ENCODE measurements around the gene MAP4K2. TPM values are rescaled to one million over a fixed set of nuclear protein-coding genes. Genes with fewer than 3 reads are reported as not detected.
A peak's percentile ranks its signal among the peaks of the same experiment; 100 is the strongest.

The MAP4K2 gene
- polyA plus RNA-seq, 1 of the 3 experiments (the other 2 are of a cell fraction), result 20.0 TPM

- no peaks in the 10 kb centered on the region for H4K20me1 ChIP-seq (ENCODE audit: insufficient read depth)
- H2AFZ ChIP-seq (ENCODE audit: low read depth), result no peak overlapping the region
- ChIA-PET POLR2A (interaction anchor here (0.6 kb wide), 1 partner anchor 10 kb away, joined by 3 read pairs; the partner anchor contains the start of gene SF1), CTCF (interaction anchor here (0.5 to 3.4 kb wide), 14 partner anchors 9 to 342 kb away, joined by 3 to 20 read pairs (median 4); partner anchors contain the start of genes MAP4K2 and TM7SF2)
- no peak for TF ChIP-seq MAX (IDR thresholded peaks at IDR 0.05; ENCODE audit: low read depth)
- no peak overlapping the region for H3K27ac ChIP-seq (ENCODE audit: low read depth in 2 of 2, low read length in 1 of 2)
- WGBS (ENCODE audit: low lambda C conversion rate), result 78% methylated on average over 5 of the region's 9 CpGs
- no peaks in the 10 kb centered on the region for H3K9me3 ChIP-seq
- H3K4me1 ChIP-seq (ENCODE audit: control insufficient read depth in 1 of 2, insufficient read depth in 2 of 2, low read depth in 1 of 2, low read length in 1 of 2), result no peaks in the 10 kb centered on the region
- no peak overlapping the region for H3K9ac ChIP-seq
- no peaks in the 10 kb centered on the region for H3K9me2 ChIP-seq
- no peak overlapping the region for H3K4me3 ChIP-seq (ENCODE audit: low read depth in 2 of 2, low read length in 1 of 2)
- no peak for DNase-seq
- H3K27me3 ChIP-seq (ENCODE audit: insufficient read depth), result no peaks in the 10 kb centered on the region
- peaks cover 0 to 9% of the 10 kb centered on the region in 2 experiments for H3K36me3 ChIP-seq (replicated peaks in 1 of 2; ENCODE audit: control insufficient read depth in 1 of 2, insufficient read depth in 2 of 2, low read length in 1 of 2)
- no peak overlapping the region for H3K4me2 ChIP-seq
- peaks cover 19% of the 10 kb centered on the region for H3F3A ChIP-seq (replicated peaks; ENCODE audit: insufficient read depth)
- no peaks in the 10 kb centered on the region for H3K79me2 ChIP-seq (ENCODE audit: insufficient read depth)
Observed at GRCh38 chr11:64788321-64789215, 14.4 kb downstream of the MAP4K2 start.

GRCh38 chr11:64787526-64788320 lies 15.3 kb downstream of the MAP4K2 start:
- POLR2A ChIA-PET, result interaction anchor here (0.6 kb wide), 1 partner anchor 9 kb away, joined by 3 read pairs; the partner anchor contains the start of gene SF1

More at GRCh38 chr11:64787526-64788320, 15.3 kb downstream of the MAP4K2 start:
- H3K4me3 ChIP-seq (ENCODE audit: low read depth in 2 of 2, low read length in 1 of 2), result no peak overlapping the region; a peak in 1 of 4 replicates
- CTCF ChIA-PET, result interaction anchor here (0.5 to 3.4 kb wide), 13 partner anchors 9 to 341 kb away, joined by 3 to 20 read pairs (median 4); partner anchors contain the start of genes CDC42BPG and MAP4K2
- no peak overlapping the region for H3K9ac ChIP-seq
- H3K79me2 ChIP-seq (ENCODE audit: insufficient read depth), result no peaks in the 10 kb centered on the region
- no peak overlapping the region; a peak in 1 of 4 replicates for H3K27ac ChIP-seq (ENCODE audit: low read depth in 2 of 2, low read length in 1 of 2)
- peaks cover 19% of the 10 kb centered on the region for H3F3A ChIP-seq (replicated peaks; ENCODE audit: insufficient read depth)
- H3K9me2 ChIP-seq, result no peaks in the 10 kb centered on the region
- 65% methylated on average over 15 of the region's 15 CpGs for WGBS (ENCODE audit: low lambda C conversion rate)
- no peaks in the 10 kb centered on the region for H3K27me3 ChIP-seq (ENCODE audit: insufficient read depth)
- H2AFZ ChIP-seq (ENCODE audit: low read depth), result no peak overlapping the region
- TF ChIP-seq ZBTB33 (IDR thresholded peaks at IDR 0.05; ENCODE audit: borderline replicate concordance, low read depth) (no peak), USF2 (IDR thresholded peaks at IDR 0.05; ENCODE audit: borderline replicate concordance, low read depth, low read length) (no peak), SMC3 (IDR thresholded peaks at IDR 0.05; ENCODE audit: low read depth, low read length) (peak; percentile 27; the same call in 1 of the 2 replicates), REST (IDR thresholded peaks at IDR 0.05; ENCODE audit: low read depth, low read length) (no peak), RXRA (IDR thresholded peaks at IDR 0.05; ENCODE audit: borderline replicate concordance, low read depth) (no peak), RAD21 (IDR thresholded peaks at IDR 0.05; ENCODE audit: low read length) (peak; percentile 57), IRF3 (IDR thresholded peaks at IDR 0.05; ENCODE audit: low read depth, low read length) (no peak), CTCF (IDR thresholded peaks at IDR 0.05) (peak; percentile 80)
- H4K20me1 ChIP-seq (ENCODE audit: insufficient read depth), result no peaks in the 10 kb centered on the region
- H3K36me3 ChIP-seq (replicated peaks in 1 of 2; ENCODE audit: control insufficient read depth in 1 of 2, insufficient read depth in 2 of 2, low read length in 1 of 2), result peaks cover 0 to 9% of the 10 kb centered on the region in 2 experiments
- H3K9me3 ChIP-seq, result no peaks in the 10 kb centered on the region
- DNase-seq, result peak; percentile 82
- no peak overlapping the region for H3K4me2 ChIP-seq
- H3K4me1 ChIP-seq (ENCODE audit: control insufficient read depth in 1 of 2, insufficient read depth in 2 of 2, low read depth in 1 of 2, low read length in 1 of 2), result no peaks in the 10 kb centered on the region
